Transverse colon (tissue), 4 donors: Measurements from ENCODE around the gene KNCN. TPM values are rescaled to one million over a fixed set of nuclear protein-coding genes. Genes with fewer than 3 reads are reported as not detected.

Experiments used
- DNase-seq: peaks from one replicate; pipeline ENCODE4 v3.0.0-alpha.2; 2019
- H3K27ac ChIP-seq, 4 donors: fragments of 200-600 bp; sonication (generic); 2 replicates each; pipeline ENCODE4 v1.5.1; 2016 to 2018; ENCODE audit warnings: inconsistent platforms in 4 of 4
- H3K27me3 ChIP-seq: fragments of 200-600 bp; sonication (generic); 2 replicates; pipeline ENCODE4 v1.5.1; 2017; ENCODE audit warnings: inconsistent platforms
- H3K36me3 ChIP-seq, 4 donors: fragments of 200-600 bp; sonication (generic); 2 replicates each; pipeline ENCODE4 v1.5.1; 2017 to 2019; ENCODE audit warnings: inconsistent platforms in 4 of 4
- H3K4me1 ChIP-seq, 4 donors: fragments of 200-600 bp; sonication (generic); 2 replicates each; pipeline ENCODE4 v1.5.1; 2017 to 2020; ENCODE audit warnings: inconsistent platforms in 4 of 4
- H3K4me3 ChIP-seq, 4 donors: fragments of 200-600 bp; sonication (generic); 1 replicate in 1 of 4; 2 replicates in 3 of 4; pipeline versions ENCODE4 v1.5.1 to v1.6.1; 2017 to 2019; ENCODE audit warnings: inconsistent platforms in 4 of 4
- H3K9me3 ChIP-seq, 2 donors: fragments of 200-600 bp; sonication (generic); 2 replicates each; pipeline ENCODE4 v1.5.1; 2017 to 2019; ENCODE audit warnings: inconsistent platforms in 2 of 2
- EP300 ChIP-seq: sonication (generic); formaldehyde crosslinking; IDR thresholded peaks from one replicate; pipeline ENCODE4 v1.6.1; 2017; ENCODE audit warnings: antibody characterized with exemption, low read depth
- POLR2A ChIP-seq: fragments of 450-650 bp; IDR thresholded peaks from one replicate; pipeline ENCODE4 v1.6.1; 2016; ENCODE audit warnings: antibody characterized with exemption, mild to moderate bottlenecking, moderate library complexity
- POLR2AphosphoS5 ChIP-seq, 3 donors: sonication (generic); formaldehyde crosslinking; IDR thresholded peaks; one replicate each; pipeline ENCODE4 v1.6.1; 2016; ENCODE audit warnings: antibody characterized with exemption in 3 of 3
- WGBS, 2 donors: methylation state at CpG; one replicate each; pipeline ENCODE4 v1.1.5; 2018; ENCODE audit warnings: low coverage in 1 of 2; 5-methylcytosine and 5-hydroxymethylcytosine counted together
- in situ Hi-C, 4 donors: fragments of 200-750 bp; cut with MboI; loops; one replicate each; pipeline versions ENCODE4 v1.15.0 to v1.15.1; 2017; ENCODE audit warnings: low sequenced_read_pairs in 3 of 4, low pct_ligation_motif_present in 1 of 4, low pct_unique_long_range_greater_than_20kb in 1 of 4
- intact Hi-C: fragments of 100-400 bp; cut with DNase I; formaldehyde crosslinking; loops from one replicate; pipeline ENCODE4 v1.15.1; 2023; ENCODE audit warnings: low total_unique reads
- total RNA-seq, 4 donors: library from RNA; depleted of rRNA; stranded (reverse); fragments of >200 nt; gene quantifications; one replicate each; pipeline ENCODE4 v1.1.0, GENCODE V29; 2016
- TF ChIP-seq, protein P1 (sequence below), 5 experiments: fragments of 200-600 bp in 3 of 5; fragments of 450-650 bp in 2 of 5; sonication (generic) in 3 of 5; IDR thresholded peaks; 1 replicate in 2 of 5; 2 replicates in 3 of 5; pipeline ENCODE4 v1.5.1; 2016 to 2017; ENCODE audit warnings: antibody characterized with exemption in 5 of 5, inconsistent platforms in 3 of 5, mild to moderate bottlenecking in 2 of 5, moderate library complexity in 1 of 5

The KNCN gene
- total RNA-seq, 4 donors from 2014 or later = not detected

GRCh38 chr1:46497020-46497419 lies 54.4 kb downstream of the KNCN start:
- in situ Hi-C loops (no loop called here), intact Hi-C loops (no loop called here)
- DNase-seq = no peak
- H3K36me3 ChIP-seq = no peaks in the 10 kb centered on the region
- H3K27ac ChIP-seq = no peak overlapping the region
- TF ChIP-seq POLR2AphosphoS5 (IDR thresholded peaks at IDR 0.05) (no peak), POLR2A (no peak), EP300 (no peak)
- TF ChIP-seq, protein P1, sequence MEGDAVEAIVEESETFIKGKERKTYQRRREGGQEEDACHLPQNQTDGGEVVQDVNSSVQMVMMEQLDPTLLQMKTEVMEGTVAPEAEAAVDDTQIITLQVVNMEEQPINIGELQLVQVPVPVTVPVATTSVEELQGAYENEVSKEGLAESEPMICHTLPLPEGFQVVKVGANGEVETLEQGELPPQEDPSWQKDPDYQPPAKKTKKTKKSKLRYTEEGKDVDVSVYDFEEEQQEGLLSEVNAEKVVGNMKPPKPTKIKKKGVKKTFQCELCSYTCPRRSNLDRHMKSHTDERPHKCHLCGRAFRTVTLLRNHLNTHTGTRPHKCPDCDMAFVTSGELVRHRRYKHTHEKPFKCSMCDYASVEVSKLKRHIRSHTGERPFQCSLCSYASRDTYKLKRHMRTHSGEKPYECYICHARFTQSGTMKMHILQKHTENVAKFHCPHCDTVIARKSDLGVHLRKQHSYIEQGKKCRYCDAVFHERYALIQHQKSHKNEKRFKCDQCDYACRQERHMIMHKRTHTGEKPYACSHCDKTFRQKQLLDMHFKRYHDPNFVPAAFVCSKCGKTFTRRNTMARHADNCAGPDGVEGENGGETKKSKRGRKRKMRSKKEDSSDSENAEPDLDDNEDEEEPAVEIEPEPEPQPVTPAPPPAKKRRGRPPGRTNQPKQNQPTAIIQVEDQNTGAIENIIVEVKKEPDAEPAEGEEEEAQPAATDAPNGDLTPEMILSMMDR (IDR thresholded peaks at IDR 0.05) = no peak
- peaks cover 54% of the 10 kb centered on the region for H3K27me3 ChIP-seq
- WGBS, 2 donors = 56 to 71% methylated on average over 2 to 3 of the region's 3 CpGs
- H3K4me3 ChIP-seq = no peak overlapping the region
- H3K4me1 ChIP-seq = no peaks in the 10 kb centered on the region
- no peaks in the 10 kb centered on the region for H3K9me3 ChIP-seq

- no peaks in the 10 kb centered on the region for H3K36me3 ChIP-seq
- no peaks in the 10 kb centered on the region for H3K4me1 ChIP-seq
- no peak overlapping the region for H3K4me3 ChIP-seq
- no peak overlapping the region for H3K27ac ChIP-seq
- peaks cover 56% of the 10 kb centered on the region for H3K27me3 ChIP-seq
- 76% methylated on average over 6 of the region's 6 CpGs; no CpG with 5 or more reads in 1 of the 2 donors for WGBS, 2 donors
- TF ChIP-seq EP300 (no peak), POLR2A (no peak), POLR2AphosphoS5 (IDR thresholded peaks at IDR 0.05) (no peak)
- TF ChIP-seq, protein P1 (IDR thresholded peaks at IDR 0.05) = no peak
- in situ Hi-C loops (no loop called here), intact Hi-C loops (no loop called here)
- DNase-seq = no peak
- no peaks in the 10 kb centered on the region for H3K9me3 ChIP-seq
Observed at GRCh38 chr1:46496505-46496904, 54.9 kb downstream of the KNCN start.

DNA sequence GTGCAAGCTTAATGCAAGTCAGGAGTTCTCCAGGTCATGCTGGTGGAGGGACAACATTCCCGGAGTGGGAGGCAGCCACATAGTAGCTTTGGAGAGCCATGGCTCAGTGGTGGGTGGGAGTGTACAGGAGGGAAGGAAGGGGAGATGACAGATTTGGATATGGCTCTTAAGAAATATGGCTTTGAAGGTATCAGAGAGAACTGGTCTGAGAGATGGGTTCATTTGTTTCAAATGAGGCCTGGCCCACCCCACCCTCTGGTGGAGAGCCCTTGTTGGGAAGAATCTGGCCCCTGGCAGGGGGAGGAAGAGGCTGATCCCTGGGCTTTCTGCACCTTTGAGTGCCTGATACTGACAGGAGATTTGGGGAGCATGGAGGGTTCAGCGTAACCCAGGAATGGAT lies 55.7 kb downstream of the KNCN start:
- 80 to 90% methylated on average over 1 to 2 of the region's 2 CpGs for WGBS, 2 donors
- Histone ChIP-seq H3K27ac (no peak overlapping the region), H3K27me3 (peaks cover 63% of the 10 kb centered on the region), H3K4me3 (no peak overlapping the region), H3K9me3 (no peaks in the 10 kb centered on the region), H3K4me1 (peaks cover 0 to 3% (median 1%) of the 10 kb centered on the region in 4 donors), H3K36me3 (no peaks in the 10 kb centered on the region)
- TF ChIP-seq EP300 (no peak), POLR2A (no peak), POLR2AphosphoS5 (IDR thresholded peaks at IDR 0.05) (no peak)
- TF ChIP-seq, protein P1 (IDR thresholded peaks at IDR 0.05) = no peak
- DNase-seq = no peak
- intact Hi-C loops = no loop called here
- in situ Hi-C loops = no loop called here

Other genes starting within 250 kb of the KNCN start
- 10 to 100 TPM; 43.4 to 64.3 (median 60.5) TPM for gene LRRC41, start 248.0 kb downstream of the KNCN start, total RNA-seq
- 100 to 1,000 TPM; 108 to 575 (median 330) TPM for gene UQCRH, start 247.9 kb downstream of the KNCN start, total RNA-seq
- 10 to 100 TPM in 2 of 4 donors, 1 to 10 TPM in 2; 5.6 to 19.7 (median 12.9) TPM for gene NSUN4, start 210.8 kb downstream of the KNCN start, total RNA-seq
- gene FAAH, start 157.3 kb downstream of the KNCN start, total RNA-seq = 100 to 1,000 TPM in 2 of 4 donors, 10 to 100 TPM in 2; 90.8 to 349 (median 141) TPM
- not detected for gene DMBX1, start 61.8 kb downstream of the KNCN start, total RNA-seq
- gene MKNK1, start 52.6 kb upstream of the KNCN start, total RNA-seq = 10 to 100 TPM; 59.5 to 80.5 (median 62.3) TPM
- gene MOB3C, start 65.2 kb upstream of the KNCN start, total RNA-seq = 10 to 100 TPM; 12.9 to 20.6 (median 14.8) TPM
- 10 to 100 TPM; 20.6 to 91.5 (median 71.4) TPM for gene ATPAF1, start 116.7 kb upstream of the KNCN start, total RNA-seq
- gene TEX38, start 120.2 kb upstream of the KNCN start, total RNA-seq = not detected
- 100 to 1,000 TPM in 2 of 4 donors, 10 to 100 TPM in 2; 48.2 to 119 (median 85.4) TPM for gene EFCAB14, start 167.5 kb upstream of the KNCN start, total RNA-seq
- gene CYP4B1, start 247.4 kb upstream of the KNCN start, total RNA-seq = 10 to 100 TPM in 3 of 4 donors, 1 to 10 TPM in 1; 2.4 to 77.8 (median 25.2) TPM